Bronchial smooth muscle cell (primary cell): ENCODE results near the gene GLA. TPM values are rescaled to one million over a fixed set of nuclear protein-coding genes. Genes with fewer than 3 reads are reported as not detected.

Source experiments
- total RNA-seq: library from RNA; depleted of rRNA; stranded (reverse); fragments of >200 nt; gene quantifications from 2 replicates; pipeline ENCODE4 v1.2.1, GENCODE V29; 2014

GLA gene
- 23.3 and 24.7 TPM in 2 replicates for total RNA-seq

DNA sequence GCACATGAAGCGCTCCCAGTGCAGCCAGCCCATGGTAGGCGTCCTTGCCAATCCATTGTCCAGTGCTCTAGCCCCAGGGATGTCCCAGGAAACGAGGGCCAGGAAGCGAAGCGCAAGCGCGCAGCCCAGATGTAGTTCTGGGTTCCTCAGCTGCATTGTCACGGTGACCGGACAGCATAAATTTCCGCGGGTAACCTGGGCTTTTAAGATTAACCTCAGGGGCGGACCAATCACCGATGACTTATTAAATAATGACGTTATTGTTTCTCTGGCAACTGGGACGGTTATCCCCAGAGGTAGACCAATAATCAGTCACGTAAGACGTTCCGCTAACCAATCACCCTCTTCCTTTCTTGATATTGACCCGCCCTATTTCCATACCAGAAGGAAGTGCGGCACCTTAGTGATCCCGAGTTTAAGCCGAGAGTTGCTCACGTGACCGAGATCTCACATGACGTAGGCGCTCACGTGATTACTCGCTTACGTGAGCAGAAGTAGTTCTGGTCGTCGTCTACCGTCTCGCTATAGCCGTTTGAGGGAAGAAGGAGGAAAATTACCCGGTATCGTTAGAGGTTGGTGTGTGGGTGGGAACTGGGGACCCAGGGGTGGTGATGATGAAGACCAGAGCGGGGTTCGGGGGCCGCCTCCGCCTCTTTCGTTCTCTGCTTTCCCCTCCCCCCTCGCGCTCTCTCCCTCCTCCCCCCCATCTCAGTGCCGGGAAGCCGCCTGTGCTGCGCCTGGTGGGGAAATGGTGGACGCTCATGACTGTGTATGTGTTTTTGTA is at the start of gene GLA, which contains the start of gene HNRNPH2:
GLA (minus strand) TSS at position 178 of the 784 bp plus-strand sequence; CDS start at position 156, 22 bp downstream.
HNRNPH2 (plus strand) TSS at position 475 of the 784 bp plus-strand sequence. CDS start 3,767 bp downstream, outside the sequence.

DNA sequence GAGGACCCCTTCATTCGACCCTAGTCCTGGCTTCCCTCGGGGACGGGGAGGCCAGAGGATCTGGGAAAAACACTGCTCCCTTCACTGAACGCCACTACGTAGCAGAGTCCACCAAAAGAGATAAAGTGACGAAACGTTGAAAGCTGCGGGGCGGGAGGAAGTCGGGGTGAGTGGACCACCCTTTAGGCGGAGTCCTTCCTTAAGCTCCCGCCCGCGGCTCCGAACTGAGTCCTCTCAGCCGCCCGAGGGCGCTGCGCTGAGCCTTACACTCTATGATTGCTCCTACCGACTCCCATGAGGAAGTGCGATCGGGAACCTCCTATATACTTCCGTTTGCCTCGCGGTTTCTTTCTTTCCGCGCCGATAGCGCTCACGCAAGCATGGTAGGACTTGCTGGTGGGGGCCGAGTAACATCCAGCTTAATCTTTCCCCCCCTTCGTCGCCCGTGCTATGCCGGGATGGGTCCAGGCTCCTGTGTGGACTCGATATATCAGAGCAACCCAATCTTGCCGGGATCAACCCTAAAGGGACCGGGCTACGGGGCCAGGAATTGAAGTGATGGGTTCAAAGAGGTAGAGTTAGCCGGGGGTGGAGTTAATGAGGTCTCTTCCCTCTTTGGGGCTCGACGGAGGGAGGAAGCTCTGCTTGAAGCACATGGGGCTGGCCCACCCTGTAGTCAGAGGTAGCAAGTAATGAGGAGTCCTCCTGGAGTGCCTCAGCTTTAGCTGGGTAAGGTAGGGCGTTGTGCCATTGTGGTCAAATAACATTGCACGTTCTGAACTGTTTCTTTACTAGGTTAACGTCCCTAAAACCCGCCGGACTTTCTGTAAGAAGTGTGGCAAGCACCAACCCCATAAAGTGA is 16.8 kb downstream of the GLA start, which contains the start of gene RPL36A:
RPL36A (plus strand) TSS at position 348 of the 862 bp plus-strand sequence; CDS start at position 381, 33 bp downstream.

DNA sequence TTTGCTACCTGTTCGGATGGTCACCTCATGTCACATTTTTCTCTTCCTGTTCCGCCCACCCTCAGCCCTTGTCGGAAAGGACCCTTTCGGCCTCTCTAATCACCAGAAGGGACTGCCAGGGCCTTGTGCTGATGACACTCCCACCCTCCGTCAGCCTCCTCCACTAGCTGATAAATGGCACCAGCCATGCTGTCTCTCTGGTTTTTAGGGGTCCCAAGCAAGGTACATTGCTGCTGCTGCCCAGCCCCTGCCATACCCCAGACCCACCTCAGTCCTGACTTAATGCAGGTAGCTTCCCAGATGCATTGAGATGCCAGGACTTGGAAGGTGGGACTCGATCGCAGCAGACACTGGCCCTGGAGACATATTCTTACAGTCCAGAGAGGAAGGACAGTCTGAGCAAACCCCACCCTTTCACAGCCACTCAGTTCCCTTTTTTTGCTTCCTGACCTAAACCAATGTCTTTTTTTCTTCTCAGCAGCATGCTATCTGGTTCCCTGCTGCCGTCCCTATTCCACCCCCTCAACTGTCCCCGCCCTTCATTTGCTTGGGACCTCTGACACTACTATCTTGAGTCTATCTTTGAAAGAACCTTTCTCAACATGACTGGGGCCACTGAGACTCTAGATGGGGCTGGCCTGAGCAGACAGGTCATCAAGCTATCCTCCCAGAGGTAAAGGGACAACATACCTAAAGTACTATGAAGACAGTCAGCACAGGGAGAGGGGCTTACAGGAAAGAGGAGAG is 21.8 kb downstream of the GLA start, which contains the start of gene BTK:
BTK (minus strand) TSS at position 397 of the 747 bp plus-strand sequence. CDS start 10,907 bp downstream, outside the sequence.

DNA sequence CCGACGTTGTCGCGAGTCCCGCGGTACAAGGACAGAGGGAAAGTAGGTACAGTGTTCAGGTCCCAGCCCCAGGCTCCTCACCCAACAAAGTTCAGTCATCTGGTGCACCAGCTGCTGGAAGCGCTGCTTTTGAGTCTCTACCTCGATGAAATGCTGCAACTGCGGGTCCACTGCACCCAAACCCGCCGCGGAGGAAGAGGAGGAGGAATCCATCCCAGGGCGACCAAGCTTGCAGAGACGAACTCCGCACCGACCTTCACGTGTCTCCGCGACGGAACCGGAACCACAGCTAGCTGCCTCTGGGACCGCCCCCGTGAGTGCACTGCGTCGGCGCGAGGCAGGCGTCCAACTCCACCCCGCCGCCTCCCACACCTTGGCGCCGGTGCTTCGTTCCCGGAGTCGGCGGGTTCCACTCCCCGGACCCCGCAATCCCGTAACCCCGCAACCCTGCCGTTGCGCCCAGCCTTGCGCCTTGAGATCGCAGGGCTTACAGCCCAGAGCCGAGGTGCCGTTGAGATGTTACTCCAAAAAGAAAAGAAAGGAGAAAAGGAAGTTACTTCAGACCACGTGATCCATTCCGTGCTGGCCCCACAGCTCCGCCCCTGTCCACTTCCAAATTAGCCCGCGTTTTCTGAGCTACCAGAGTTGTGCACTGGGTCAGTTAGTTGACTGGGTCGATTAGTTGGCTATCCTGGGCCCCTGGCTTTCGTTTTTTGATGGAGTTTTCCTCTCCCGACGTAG is 59.1 kb downstream of the GLA start, which contains the start of gene TIMM8A:
TIMM8A (minus strand) TSS at position 291 of the 741 bp plus-strand sequence; CDS start at position 213, 78 bp downstream.

Other genes with a start within 250 kb of the GLA start
- gene DRP2, start 188.1 kb downstream of the GLA start, total RNA-seq, result 1.9 and 2.3 TPM in 2 replicates
- gene TAF7L, start 116.6 kb downstream of the GLA start, total RNA-seq, result 0.69 and 0.95 TPM in 2 replicates
- 1.5 and 2.0 TPM in 2 replicates for gene TIMM8A, start 59.2 kb downstream of the GLA start, total RNA-seq
- gene BTK, start 21.7 kb downstream of the GLA start, total RNA-seq, result not detected in 2 replicates
- 470 and 648 TPM in 2 replicates for gene RPL36A, start 16.9 kb downstream of the GLA start, total RNA-seq
- 101 and 118 TPM in 2 replicates for gene HNRNPH2, start 297 bp upstream of the GLA start, total RNA-seq
- gene ARMCX4, start 77.5 kb upstream of the GLA start, total RNA-seq, result 5.7 and 5.8 TPM in 2 replicates
- gene ARMCX1, start 142.6 kb upstream of the GLA start, total RNA-seq, result 103 and 114 TPM in 2 replicates
- 23.4 and 42.4 TPM in 2 replicates for gene ARMCX6, start 210.1 kb upstream of the GLA start, total RNA-seq
- gene ARMCX3, start 215.2 kb upstream of the GLA start, total RNA-seq, result 107 and 112 TPM in 2 replicates